ENCODE measurements around the gene CHAC1.
A peak's percentile ranks its signal among the peaks of the same experiment; 100 is the strongest.

Gene CHAC1

DNA sequence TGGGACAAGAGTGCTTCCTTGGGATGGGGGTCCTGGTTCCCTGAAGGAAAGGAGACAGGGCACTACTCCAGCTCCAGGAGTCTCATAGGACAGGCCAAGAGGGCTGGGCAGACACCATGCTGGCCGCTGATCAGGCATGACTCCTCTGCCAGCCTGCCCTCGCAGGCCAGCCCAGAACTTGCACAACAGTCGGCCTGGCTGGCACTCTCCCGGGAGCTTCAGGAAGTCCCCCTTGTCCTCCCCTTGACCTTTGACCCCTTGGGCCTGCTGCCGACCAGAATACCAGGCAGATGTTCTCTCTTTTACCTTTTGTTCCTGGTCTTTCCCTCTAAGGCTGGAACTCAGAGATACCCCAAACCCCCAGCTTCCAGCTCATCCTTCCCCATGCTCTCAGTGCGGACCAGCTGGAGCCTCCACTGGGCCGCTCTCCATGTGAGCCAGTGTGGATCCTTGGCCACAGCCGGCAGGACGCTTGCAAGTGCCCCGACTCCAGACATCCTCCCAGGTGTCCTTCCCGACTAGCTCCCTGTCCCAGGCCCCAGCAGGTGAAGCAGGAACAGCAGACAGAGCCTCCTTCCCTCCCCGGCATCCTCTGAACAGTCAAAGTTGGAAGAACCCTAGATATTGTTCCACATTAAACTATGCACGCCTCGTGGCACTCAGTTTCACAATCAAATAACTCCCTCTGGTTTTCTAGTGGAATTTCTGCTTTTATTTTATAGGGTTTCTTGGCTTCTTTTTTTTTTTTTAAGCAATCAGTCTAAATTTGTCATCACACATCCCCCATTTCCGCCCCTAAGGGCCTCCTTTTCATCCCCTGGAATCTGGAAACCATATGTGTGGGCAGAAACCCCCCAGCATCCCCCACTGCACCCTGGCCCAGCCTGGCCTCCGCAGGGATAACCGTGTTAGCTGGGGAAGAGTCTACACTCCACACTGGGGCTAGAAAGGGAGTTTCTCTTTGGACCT, 43.3 kb upstream of the CHAC1 start:
- TF ChIP-seq, protein P1, sequence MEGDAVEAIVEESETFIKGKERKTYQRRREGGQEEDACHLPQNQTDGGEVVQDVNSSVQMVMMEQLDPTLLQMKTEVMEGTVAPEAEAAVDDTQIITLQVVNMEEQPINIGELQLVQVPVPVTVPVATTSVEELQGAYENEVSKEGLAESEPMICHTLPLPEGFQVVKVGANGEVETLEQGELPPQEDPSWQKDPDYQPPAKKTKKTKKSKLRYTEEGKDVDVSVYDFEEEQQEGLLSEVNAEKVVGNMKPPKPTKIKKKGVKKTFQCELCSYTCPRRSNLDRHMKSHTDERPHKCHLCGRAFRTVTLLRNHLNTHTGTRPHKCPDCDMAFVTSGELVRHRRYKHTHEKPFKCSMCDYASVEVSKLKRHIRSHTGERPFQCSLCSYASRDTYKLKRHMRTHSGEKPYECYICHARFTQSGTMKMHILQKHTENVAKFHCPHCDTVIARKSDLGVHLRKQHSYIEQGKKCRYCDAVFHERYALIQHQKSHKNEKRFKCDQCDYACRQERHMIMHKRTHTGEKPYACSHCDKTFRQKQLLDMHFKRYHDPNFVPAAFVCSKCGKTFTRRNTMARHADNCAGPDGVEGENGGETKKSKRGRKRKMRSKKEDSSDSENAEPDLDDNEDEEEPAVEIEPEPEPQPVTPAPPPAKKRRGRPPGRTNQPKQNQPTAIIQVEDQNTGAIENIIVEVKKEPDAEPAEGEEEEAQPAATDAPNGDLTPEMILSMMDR (IDR thresholded peaks at IDR 0.05; ENCODE audit: low read depth, low read length, missing control alignments): no peak
- DNase-seq (ENCODE audit: low read depth): no peak
- H3K4me3 ChIP-seq (ENCODE audit: low read depth, low read length): no peak overlapping the region

DNA sequence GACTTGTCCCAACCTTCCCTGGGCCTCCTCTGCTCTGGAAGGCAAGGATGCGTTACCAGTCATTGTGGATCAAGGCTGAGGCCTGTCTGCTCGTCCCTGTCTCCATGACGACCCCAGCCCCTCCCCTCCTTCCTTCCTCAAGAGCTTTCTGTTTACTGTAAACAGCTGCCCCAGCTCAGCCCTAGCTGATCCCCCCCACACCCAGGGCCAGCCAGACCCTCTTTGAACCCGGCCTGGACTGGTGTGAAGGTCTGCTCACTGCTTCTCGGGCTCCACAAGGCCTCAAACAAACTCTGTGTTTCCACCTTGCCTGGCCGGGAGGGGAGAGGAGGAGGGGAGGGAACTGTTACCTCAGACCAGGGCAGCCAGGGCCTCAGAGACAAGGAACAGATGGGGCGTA, 42.1 kb upstream of the CHAC1 start:
- TF ChIP-seq, protein P1 (IDR thresholded peaks at IDR 0.05; ENCODE audit: low read depth, low read length, missing control alignments): no peak
- DNase-seq (ENCODE audit: low read depth): no peak
- no peak overlapping the region for H3K4me3 ChIP-seq (ENCODE audit: low read depth, low read length)

DNA sequence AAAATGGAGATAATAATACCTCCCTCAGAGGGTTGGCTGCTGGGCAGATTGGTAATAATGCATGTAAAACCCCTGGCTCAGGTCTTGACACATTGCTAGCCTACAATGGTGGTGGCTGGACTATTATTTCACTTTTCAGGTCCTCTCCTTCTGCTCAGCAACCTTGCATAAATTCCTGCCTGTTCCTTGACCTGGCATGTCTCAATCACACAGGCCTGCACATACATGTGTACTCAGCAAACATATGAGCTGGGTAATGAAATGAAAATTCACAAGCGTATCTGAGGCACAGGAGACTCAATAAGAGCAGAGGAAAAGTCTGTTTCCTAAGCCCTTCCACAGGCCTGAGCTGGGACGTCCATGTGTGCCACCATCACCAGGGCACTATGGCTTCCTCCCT, 41.6 kb upstream of the CHAC1 start:
- TF ChIP-seq, protein P1 (IDR thresholded peaks at IDR 0.05; ENCODE audit: low read depth, low read length, missing control alignments): no peak
- H3K4me3 ChIP-seq (ENCODE audit: low read depth, low read length): no peak overlapping the region
- no peak for DNase-seq (ENCODE audit: low read depth)

DNA sequence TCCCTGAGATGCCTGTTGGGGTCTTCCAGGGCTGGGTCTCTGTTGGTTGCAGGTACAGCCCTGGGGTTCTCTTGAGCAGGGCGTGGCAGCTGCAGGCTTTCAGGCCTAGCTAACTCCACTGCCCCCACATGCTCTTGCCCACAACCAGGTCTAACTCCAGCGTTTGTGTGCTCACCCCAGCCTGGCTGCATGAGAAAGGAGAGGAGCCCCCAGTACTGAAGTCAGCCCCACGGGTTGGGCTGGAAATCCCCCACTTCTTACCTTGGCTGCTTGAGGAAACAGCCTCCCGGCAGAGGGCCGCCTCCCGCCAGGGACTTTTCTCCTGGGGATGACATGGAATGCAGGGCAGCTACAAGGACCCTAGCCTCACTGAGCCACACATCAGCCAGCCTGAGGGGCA, 40.8 kb upstream of the CHAC1 start:
- TF ChIP-seq, protein P1 (IDR thresholded peaks at IDR 0.05; ENCODE audit: low read depth, low read length, missing control alignments): no peak
- no peak overlapping the region for H3K4me3 ChIP-seq (ENCODE audit: low read depth, low read length)

DNA sequence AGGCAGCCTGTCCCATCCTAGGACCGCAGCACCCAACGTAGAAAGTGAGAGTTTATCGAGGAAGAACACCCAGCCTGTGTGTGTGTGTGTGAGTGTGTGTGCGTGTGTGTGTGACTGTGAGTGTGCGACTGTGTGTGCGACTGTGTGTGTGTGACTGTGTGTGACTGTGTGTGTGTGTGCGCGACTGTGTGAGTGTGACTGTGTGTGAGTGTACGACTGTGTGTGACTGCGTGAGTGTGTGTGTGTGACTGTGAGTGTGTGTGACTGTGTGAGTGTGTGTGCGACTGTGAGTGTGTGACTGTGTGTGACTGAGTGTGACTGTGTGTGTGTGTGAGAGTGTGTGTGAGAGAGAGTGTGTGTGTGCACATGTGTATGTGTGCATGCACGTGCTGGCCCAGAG, 39.3 kb upstream of the CHAC1 start:
- no peak for DNase-seq (ENCODE audit: low read depth)
- H3K4me3 ChIP-seq (ENCODE audit: low read depth, low read length): no peak overlapping the region
- TF ChIP-seq, protein P1 (IDR thresholded peaks at IDR 0.05; ENCODE audit: low read depth, low read length, missing control alignments): no peak

More for the DNA sequence above, 40.8 kb upstream of the CHAC1 start:
- no peak for DNase-seq (ENCODE audit: low read depth)

DNA sequence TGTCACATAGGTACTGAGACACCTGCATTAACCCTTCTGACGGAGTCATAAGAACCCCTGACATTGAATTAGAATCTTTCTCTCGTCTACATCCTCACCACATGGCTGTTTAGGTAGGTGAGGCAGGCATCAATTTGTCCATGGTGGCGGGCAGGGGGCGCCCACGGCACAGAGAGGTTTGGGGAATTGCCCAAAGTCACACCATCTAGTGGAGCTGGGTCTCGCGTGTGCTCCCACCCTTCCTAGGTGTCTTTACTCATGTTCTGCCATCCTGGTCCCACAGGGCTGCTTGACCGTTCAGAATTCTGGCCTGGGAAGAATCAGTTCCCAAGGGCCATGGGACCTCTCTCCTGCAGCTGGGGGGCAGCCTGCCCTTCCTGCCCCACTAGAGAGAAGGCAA, 38.8 kb upstream of the CHAC1 start:
- TF ChIP-seq, protein P1 (IDR thresholded peaks at IDR 0.05; ENCODE audit: low read depth, low read length, missing control alignments): peak; percentile 56
- DNase-seq (ENCODE audit: low read depth): no peak
- no peak overlapping the region for H3K4me3 ChIP-seq (ENCODE audit: low read depth, low read length)
